B cell (primary cell): ENCODE results near the gene CCDC9.

Experiments used
- CTCF ChIP-seq: fragments of 200-600 bp; IDR thresholded peaks from one replicate; pipeline ENCODE4 v1.8.0; 2022; ENCODE audit warnings: antibody characterized with exemption, mild to moderate bottlenecking
- EZH2 ChIP-seq: IDR thresholded peaks from 2 replicates; pipeline ENCODE4 v1.6.1; 2012; ENCODE audit warnings: borderline replicate concordance, low read depth, mild to moderate bottlenecking, moderate library complexity, low read length; ENCODE audit not compliant: insufficient read depth, poor library complexity, severe bottlenecking

DNA sequence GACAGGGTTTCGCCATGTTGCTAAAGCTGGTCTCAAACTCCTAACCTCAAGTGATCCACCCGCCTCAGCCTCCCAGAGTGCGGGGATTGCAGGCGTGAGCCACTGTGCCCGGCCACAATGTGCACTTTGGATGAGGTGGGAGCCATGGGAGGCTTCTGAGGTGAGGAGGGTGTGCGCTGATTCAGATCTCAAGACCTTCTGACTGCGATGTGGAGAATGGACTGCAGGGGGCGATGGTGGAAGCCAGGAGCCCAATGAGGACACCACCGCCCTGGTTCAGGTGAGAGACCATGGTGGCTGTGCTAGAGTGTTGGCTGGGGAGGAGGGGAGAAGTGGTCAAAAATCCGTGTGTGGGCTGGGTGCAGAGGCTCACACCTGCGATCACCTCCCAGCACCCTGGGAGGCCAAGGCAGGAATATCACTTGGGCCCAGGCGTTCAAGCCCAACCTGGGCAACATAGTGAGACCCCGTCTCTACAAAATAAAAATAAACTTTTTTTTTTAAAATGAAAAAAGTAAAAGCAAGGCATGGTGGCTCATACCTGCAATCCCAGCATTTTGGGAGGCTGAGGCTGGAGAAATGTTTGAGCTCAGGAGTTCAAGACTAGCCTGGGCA, 24.0 kb downstream of the CCDC9 start:
- TF ChIP-seq CTCF (peak; percentile 42), EZH2 (no peak)
